Measurements from ENCODE around the gene SIX5. TPM values are rescaled to one million over a fixed set of nuclear protein-coding genes. Genes with fewer than 3 reads are reported as not detected.
A peak's percentile ranks its signal among the peaks of the same experiment; 100 is the strongest.

SIX5 gene
- total and polyA plus RNA-seq, 12 donors, result 15.5 to 29.3 (median 21.3) TPM

- WGBS, 2 donors, result 11 to 12% methylated on average over 10 of the region's 10 CpGs
- H3K9me3 ChIP-seq, result no peaks in the 10 kb centered on the region
- peak overlapping the region in 1 of 10 donors; percentile 15 for H3K27ac ChIP-seq
- no peaks in the 10 kb centered on the region for H3K36me3 ChIP-seq
- TF ChIP-seq, protein P1, sequence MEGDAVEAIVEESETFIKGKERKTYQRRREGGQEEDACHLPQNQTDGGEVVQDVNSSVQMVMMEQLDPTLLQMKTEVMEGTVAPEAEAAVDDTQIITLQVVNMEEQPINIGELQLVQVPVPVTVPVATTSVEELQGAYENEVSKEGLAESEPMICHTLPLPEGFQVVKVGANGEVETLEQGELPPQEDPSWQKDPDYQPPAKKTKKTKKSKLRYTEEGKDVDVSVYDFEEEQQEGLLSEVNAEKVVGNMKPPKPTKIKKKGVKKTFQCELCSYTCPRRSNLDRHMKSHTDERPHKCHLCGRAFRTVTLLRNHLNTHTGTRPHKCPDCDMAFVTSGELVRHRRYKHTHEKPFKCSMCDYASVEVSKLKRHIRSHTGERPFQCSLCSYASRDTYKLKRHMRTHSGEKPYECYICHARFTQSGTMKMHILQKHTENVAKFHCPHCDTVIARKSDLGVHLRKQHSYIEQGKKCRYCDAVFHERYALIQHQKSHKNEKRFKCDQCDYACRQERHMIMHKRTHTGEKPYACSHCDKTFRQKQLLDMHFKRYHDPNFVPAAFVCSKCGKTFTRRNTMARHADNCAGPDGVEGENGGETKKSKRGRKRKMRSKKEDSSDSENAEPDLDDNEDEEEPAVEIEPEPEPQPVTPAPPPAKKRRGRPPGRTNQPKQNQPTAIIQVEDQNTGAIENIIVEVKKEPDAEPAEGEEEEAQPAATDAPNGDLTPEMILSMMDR (IDR thresholded peaks at IDR 0.05), result peak; percentile 70 to 91 (median 88)
- H3K27me3 ChIP-seq, result peaks cover 0 to 97% (median 0%) of the 10 kb centered on the region in 7 donors
- peak overlapping the region in 1 of 10 donors; percentile 0 for H3K4me3 ChIP-seq
- H3K4me1 ChIP-seq, result peaks cover 0 to 10% (median 9%) of the 10 kb centered on the region in 9 donors
- ATAC-seq (peak; percentile 65 to 88 (median 82)), DNase-seq (peak; percentile 60 to 64)
- intact Hi-C loops (cut with DNase I), result loop anchor here in 5 of 10 donors (1.0 to 2.0 kb wide), 2 partner anchors 28 to 29 kb away; no protein-coding TSS in a partner anchor
Measured at GRCh38 chr19:45798995-45799517, 30.0 kb upstream of the SIX5 start.

GRCh38 chr19:45794627-45795026, 25.6 kb upstream of the SIX5 start:
- WGBS, 2 donors, result 79 to 83% methylated on average over 2 of the region's 2 CpGs
- no peaks in the 10 kb centered on the region for H3K9me3 ChIP-seq
- H3K27me3 ChIP-seq, result peaks cover 0 to 76% (median 0%) of the 10 kb centered on the region in 7 donors
- TF ChIP-seq, protein P1 (IDR thresholded peaks at IDR 0.05), result no peak
- DNase-seq (no peak), ATAC-seq (no peak)
- H3K27ac ChIP-seq, result no peak overlapping the region
- intact Hi-C loops (cut with DNase I), result no loop called here
- peaks cover 0 to 37% (median 31%) of the 10 kb centered on the region in 9 donors for H3K4me1 ChIP-seq
- H3K4me3 ChIP-seq, result no peak overlapping the region
- peaks cover 0 to 13% (median 4%) of the 10 kb centered on the region in 9 donors for H3K36me3 ChIP-seq

DNA sequence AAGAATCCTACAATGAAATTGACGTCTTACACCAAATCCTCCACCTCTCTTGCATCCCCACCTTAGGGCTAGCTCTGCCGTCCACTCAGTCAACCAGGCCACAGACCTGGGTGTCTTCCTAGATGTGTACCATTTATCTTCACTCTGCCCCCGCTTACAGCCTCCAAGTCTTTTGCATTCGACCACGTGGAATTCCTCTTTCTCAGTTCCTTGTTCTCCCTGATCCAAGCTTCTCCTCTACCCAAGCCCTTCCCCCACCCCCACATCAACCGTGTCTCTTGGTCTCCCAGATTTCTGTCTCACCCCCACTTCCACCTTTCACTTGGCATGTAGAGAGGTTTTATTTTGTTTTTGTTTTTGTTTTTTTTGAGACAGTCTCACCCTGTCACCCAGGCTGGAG, 24.8 kb upstream of the SIX5 start:
- ATAC-seq, result no peak

GRCh38 chr19:45793178-45793564, 24.1 kb upstream of the SIX5 start:
- ATAC-seq (no peak), DNase-seq (no peak)
- intact Hi-C loops (cut with DNase I), result loop anchor here in 3 of 10 donors (2.0 kb wide), 2 partner anchors 22 to 24 kb away; partner anchors contain the start of gene SIX5 (in 2 of the 3)
- TF ChIP-seq, protein P1 (IDR thresholded peaks at IDR 0.05), result no peak
- Histone ChIP-seq H3K9me3 (no peaks in the 10 kb centered on the region), H3K36me3 (peaks cover 0 to 28% (median 12%) of the 10 kb centered on the region in 9 donors), H3K4me1 (peaks cover 0 to 38% (median 27%) of the 10 kb centered on the region in 9 donors), H3K27me3 (peaks cover 0 to 76% (median 0%) of the 10 kb centered on the region in 7 donors), H3K4me3 (peak overlapping the region in 7 of 10 donors; percentile 2 to 81 (median 70)), H3K27ac (peak overlapping the region in 6 of 10 donors; percentile 1 to 90 (median 23))
- WGBS, 2 donors, result 39 to 49% methylated on average over 3 of the region's 3 CpGs

More for the DNA sequence above, 24.8 kb upstream of the SIX5 start:
- TF ChIP-seq, protein P1 (IDR thresholded peaks at IDR 0.05), result no peak
- DNase-seq, result no peak
- Histone ChIP-seq H3K4me1 (peaks cover 0 to 37% (median 25%) of the 10 kb centered on the region in 9 donors), H3K27me3 (peaks cover 0 to 76% (median 0%) of the 10 kb centered on the region in 7 donors), H3K36me3 (peaks cover 0 to 20% (median 12%) of the 10 kb centered on the region in 9 donors), H3K9me3 (no peaks in the 10 kb centered on the region), H3K4me3 (no peak overlapping the region), H3K27ac (peak overlapping the region in 1 of 10 donors; percentile 13)
- 59 to 61% methylated on average over 6 of the region's 6 CpGs for WGBS, 2 donors
- intact Hi-C loops (cut with DNase I), result loop anchor here in 3 of 10 donors (2.0 kb wide), 2 partner anchors 23 to 25 kb away; partner anchors contain the start of gene SIX5 (in 2 of the 3)

Measured in heart right ventricle (tissue), 16 donors.